ENCODE data around the gene FAM240A.
"Not testable (repeated sequence)": the region's sequence is repeated elsewhere in the genome, so short reads cannot be mapped to it uniquely, and the experiment has no call there.

The FAM240A gene

DNA sequence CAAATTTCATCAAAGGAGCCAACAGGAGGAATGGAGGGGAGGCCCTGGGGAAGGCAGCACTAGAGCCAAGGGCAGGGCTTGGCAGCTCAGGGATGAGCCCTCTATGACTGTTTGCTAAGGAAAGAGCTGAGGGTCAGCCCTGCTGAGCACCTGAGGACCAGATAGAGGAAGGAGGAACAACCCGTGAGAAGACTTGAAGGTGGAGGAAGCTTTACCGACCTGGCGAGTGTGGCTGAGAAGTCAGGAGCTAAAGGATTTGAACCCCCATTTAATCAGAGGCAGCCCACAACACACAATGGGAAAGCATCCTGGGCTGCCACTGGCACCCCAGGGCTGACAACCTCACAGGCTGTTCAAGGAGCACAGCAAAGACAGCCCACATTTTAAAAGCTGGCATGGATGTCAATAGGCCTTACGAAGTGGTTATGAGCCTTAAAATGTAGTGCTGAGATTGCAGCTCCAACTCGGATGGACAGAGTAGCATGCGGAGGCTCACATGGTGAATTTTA is 25.5 kb upstream of the FAM240A start:
- DNase-seq (ENCODE audit: low spot score) = no peak

DNA sequence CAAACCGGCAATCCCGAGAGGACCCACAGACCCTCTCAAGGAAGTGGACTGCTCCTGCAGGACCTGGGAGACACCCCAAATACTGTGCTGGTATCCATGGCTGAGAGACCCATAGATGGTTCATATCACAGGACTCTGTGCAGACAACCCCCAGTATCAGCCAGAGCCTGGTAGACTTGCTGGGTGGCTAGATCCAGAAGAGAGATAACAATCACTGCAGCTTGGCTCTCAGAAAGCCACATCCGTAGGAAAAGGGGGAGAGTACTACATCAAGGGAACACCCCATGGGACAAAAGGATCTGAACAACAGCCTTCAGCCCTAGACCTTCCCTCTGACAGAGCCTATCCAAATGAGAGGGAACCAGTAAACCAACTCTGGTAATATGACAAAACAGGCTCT is 25.1 kb upstream of the FAM240A start:
- not testable (repeated sequence) for DNase-seq (ENCODE audit: low spot score)

DNA sequence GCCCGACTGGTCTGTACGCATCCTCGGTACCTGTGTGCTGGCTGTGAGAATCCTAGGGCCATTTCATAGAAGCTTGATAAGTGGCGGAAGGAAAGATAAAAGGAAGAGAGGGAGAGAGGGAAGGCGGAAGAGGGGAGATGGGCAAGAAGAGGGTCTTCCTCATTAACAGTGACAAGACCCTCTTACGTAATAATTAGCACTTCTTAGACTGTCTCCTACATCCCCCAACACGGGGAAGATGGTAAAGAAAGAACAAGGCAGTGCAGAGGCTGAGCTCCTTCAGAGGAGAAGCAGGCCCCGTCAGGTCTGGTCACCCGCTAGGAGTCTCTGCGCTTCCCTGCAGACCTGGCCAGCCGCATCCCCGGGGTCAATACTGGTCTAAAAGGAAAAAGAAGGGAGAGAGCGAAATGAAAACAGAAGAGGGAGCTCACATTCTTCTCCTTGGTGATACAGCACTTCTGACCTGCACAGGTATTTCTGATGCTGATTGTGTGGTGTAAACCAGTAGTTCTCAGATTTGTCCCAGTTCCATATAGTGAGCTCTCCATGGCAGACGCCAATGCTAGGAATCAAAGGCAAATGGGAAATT is 19.0 kb upstream of the FAM240A start:
- DNase-seq (ENCODE audit: low spot score) = no peak

DNA sequence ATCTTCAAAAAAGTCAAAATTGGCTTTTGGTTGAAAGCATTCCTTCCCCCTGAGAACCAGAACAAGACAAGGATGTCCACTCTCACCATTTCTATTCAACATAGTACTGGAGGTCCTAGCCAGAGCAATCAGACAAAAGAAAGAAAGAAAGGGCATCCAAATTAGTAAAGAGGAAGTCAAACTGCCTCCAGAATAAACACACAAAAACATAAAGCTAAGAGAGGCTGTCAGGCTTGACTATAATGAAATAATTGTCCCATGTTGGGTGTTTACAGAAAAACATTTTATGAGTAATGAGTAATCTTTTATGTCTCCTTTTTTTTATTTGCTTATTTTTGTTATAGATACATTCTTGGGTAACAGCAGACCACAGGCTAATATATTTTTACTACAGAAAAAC is 18.3 kb upstream of the FAM240A start:
- DNase-seq (ENCODE audit: low spot score) = no peak

DNA sequence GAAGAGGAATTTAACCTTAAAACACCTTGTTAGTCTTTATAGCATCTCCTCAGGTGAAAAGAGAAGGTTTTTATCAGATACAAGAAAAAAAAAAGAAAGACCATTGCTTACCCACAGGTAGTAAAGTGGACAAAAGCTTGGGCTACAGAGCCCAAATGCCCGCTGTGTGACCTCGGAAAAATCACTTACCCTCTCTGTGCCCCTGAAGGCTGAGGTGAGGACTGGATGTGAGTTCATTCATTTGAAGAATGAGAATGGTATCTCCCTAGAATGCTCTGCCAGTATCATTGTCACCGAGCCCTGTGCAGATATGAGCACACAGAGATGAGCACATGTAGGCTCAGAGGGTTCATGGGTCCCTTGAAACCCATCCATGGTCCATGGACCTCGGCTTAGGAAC is 17.6 kb upstream of the FAM240A start:
- no peak for DNase-seq (ENCODE audit: low spot score)

DNA sequence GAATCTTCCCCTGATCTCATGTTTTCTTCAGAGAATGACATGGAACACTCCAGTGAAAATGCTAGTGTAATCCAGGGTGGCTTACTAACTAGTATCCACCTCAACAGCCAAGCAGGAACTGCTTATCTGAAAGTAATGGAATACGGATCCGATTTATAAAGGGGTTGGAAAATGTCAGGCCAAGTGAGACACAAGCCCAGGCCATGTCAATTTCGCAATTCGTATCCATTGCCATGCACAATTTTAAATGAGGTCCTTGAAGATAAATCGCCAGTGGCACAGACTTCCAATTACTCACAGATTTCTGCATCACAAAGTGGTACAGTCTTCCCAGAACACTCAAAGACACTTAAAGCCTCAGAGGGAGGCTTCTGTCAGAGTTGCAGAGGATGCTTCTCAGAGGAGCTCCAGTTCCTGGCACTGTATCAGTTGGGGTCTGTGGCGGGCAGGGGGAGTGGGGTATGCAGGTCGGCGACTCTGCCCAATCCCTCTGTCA is 16.5 kb upstream of the FAM240A start:
- DNase-seq (ENCODE audit: low spot score) = no peak

DNA sequence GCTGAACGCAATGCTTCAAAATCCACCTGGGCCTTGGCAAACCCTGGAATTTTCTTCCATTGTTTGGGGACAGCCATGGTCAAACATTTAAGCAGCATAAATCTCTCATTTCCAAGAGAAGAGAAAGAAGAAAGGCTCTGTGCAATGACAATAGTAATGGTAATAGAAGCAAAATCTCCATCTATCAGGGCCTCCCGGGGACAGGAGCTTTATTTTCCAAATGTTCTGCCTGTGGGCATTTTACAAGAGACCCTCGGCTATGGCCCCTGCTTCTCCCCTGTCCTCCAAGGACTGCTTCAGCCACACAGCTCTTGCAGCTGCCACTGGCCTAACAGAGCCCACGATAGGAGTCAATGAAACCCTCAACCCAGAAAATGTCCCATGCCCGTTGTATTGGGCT is 12.7 kb upstream of the FAM240A start:
- no peak for DNase-seq (ENCODE audit: low spot score)

DNA sequence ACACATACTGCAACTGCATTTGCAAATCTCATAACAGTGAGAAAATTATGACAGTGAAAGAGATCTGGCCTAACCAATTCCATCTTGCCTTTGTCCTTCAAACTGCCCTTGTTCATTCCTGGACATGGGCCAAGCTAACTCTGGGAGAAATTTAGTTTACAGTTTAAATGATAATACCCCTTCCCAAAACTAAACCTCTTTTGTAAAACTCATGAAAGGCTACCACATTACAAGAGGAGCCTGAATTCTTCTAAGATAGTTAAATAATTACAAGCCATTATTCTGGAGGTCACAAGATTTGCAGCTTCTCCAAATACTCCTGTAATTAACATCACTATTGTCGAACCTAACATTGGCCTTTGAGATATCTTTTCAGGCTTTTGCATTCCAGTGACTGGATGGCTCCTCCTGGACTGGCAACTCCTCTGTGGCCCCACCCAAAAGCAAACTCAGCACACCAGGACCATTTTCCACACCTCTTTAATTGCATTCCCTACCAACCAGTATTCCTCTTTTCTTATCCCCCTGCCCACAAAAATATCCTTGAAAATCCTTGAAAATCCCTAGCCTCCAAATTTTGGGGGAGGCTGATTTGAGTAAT is 8.8 kb upstream of the FAM240A start:
- no peak for DNase-seq (ENCODE audit: low spot score)

DNA sequence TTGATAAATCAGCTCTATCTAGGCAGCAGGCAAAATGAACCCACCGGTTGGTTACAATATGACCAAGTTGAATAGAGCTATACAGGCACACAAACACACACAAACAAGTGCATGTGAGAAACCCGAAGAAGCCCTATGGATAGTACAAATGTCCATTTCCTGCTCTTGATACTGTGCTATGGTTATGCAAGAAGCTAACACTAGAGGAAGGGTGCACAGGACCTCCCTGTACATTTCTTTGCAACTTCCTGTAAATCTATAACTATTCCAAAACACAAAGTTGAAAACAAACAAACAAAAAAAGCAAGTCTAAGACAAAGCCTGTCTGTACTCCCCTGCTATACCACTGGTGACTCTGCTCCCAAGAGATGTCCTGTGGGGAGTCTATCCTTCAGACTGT is 8.2 kb upstream of the FAM240A start:
- DNase-seq (ENCODE audit: low spot score) = no peak

DNA sequence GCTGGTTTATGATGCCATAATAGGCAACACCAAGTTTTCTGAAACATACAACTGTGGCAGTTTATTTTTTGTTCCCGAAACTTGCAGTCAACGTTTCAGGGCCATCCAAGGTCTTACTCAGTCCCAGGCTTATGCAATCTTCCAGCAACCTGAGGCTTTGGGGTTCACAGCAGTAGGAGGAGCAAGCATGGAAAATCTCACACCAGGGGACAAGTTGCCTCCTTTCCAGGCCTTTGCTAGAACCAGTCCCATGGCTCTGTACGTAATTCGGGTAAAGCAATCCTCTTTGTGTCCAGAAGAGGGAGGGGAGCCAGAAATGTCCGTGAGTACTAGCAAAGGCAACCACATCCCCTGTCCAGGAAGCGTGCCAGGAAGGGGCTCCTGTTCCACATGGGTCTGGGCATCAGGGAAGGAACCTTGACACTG is 4.7 kb upstream of the FAM240A start:
- no peak for DNase-seq (ENCODE audit: low spot score)

DNA sequence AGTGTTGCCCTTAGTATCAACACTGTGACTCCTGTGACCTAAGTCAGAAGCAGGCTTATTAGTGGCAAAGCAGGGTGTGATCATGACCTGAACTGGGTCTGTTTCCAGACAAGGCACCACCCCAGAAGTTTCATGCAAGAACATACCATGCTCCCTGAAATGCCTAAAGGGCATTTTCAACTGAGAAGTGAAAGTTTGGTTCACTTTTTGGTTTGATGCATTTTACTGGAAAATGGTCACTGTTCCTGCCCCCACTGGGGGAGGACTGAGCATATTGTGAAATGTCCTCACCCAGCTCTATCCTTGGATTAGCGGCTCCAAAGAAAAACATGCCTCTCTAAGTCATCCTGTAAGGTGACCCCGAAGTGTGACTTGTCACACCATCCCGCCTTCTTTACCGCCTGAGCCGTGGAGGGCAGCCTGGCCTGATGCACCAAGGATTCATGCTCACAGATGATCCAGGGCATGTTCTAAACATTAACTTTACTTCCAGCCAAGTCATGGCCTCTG is 3.1 kb upstream of the FAM240A start:
- no peak for DNase-seq (ENCODE audit: low spot score)

DNA sequence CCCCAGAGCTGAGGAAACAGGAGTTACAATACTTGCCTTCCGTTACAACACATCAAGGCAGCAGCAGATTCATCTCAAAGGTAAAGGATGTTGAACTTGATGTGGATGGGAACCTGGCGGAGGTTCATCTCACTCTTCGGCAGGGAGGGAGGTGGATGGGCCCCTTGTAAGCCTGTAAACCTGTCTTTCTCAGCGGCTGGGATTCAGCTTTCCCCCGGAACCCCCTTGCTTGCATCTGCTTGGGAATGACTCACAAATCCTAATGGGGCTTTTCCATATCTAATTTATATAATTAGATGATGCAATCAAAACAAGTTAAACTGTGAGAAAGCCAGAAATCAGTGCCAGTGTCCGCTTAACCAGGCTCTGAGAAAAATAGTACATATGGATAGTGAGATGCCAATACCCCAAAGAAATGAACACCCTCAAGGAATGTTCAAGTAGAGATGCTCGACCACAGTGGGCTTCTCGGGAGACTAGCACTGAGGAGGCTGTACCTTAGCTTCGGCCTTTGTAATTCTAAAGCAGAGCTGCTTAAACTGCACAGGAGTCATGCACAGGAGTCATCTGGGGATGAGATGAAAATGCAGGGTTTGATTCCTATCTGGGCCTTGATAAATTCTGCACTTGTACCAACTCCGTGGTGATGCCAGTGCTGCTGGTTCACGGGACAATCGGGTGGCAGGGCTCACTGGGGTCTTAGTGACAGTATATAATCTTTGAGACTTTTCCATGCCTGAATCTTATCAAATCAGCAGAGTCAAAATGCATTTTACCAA is 2.2 kb upstream of the FAM240A start:
- DNase-seq (ENCODE audit: low spot score) = no peak

DNA sequence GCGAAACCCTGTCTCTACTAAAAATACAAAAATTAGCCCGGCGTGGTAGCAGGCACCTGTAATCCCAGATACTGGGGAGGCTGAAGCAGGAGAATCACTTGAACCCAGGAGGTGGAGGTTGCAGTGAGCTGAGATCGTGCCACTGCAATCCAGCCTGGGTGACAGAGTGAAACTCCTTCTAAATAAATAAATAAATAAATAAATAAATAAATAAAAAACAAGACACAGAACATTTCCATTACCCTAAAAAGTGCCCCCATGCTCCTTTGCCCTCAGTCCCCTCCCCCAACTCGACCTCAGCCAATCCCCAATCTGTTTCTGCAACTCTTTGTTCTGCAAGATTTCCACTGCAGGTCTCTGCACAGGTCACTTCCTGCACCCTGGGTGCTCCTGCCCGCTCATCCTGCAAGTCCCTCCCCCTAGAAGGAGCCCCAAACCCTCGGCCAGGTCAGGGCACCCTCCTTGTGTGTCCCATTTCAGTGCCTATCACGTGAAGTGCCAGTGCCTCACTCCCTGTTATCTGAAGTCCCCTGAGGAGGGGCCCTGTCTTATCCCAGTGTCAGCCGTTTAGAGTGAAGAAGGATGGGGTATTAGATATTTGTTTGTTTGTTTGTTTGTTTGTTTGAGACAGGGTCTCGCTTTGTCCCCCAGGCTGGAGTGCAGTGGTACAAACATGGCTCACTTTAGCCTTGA is 1.1 kb downstream of the FAM240A start:
- no peak for DNase-seq (ENCODE audit: low spot score)

DNA sequence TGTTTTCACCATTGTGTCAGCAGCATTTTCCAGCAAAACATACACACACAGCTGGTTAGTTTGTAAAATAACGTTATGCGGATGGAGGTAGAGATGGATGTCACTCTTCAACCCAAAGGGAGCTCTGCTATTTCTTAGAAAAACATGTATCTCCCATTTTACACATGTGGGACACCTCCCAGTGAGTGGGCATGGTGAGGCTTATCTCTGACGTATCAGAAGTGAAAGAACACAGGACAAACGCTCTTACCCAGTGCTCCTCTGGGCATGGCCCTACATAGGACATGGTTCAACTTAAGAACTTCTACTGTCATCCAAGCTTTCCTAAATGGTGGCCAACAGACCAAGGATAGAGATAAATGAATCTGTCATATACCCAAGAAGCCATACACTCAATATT is 2.1 kb downstream of the FAM240A start:
- DNase-seq (ENCODE audit: low spot score) = no peak

DNA sequence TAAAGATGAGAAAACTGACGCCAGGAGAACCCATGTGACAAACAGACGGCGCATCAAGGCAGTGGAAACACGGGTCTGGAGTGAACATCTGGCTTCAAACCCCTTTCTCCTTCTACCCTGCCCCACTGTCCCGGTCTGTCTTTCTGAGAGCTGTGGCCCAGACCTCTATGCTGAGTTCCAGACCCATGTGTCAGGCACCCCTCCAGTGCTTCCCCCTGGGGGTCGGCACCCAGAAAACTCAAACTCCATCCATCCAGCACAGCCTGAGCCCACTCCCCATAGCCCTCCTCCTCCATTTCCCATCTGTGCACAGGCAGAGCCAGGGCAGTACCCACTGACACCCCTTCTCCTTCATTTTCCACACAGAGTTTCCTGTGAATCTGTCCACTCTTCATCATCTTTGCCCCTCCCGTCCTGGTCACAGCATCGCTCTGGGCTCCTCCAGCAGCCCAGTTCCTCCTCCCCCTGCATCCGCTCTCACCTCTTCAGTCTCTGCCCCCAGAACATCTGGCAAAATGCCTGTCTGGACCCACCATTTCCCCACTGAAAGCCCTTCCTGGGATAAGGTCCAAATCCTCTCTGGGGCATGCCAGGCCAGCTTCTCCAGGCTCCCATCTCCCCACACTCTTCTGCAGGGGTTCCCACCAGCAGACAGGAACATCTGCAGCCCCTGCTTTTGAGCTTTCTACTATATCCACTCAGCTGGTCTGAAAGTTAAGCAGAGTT is 2.9 kb downstream of the FAM240A start:
- DNase-seq (ENCODE audit: low spot score) = no peak

DNA sequence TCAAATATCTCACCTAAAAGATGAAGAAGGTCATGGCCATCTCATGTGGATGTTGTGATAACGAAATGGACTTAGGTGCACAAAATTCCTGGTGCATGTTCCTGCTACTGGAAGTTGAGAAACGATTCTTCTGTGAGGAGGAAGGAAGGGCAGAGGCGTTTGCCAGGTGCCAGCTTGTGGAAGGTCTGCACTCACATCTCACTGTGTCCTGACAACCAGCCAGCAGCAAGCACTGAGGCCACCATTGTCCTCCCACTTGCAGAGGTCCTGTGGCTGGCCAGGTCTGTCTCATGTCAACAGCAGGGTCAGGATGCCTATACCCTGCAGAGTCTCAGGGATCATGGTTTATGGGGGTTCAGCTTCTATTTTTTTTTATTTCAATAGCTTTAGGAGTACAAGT is 3.7 kb downstream of the FAM240A start:
- no peak for DNase-seq (ENCODE audit: low spot score)

DNA sequence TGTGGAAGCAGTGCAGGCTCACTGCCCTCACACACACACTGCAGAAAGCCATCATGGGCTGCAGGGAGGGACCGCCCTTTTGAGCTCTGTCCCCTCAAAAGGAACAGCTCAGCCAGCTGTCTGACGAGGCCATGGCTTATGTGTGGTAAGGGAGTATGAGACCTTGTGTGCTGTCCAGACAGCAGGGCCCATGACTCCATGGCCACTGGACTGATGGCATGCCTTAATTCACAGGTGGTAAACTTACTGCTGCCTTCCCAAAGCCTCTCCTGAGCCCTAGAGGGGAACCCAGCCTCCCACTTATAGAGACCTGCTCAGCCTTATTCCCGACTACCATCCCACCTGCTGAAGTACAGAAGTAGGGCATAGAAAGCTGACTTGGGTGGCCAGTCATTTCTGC is 5.6 kb downstream of the FAM240A start:
- DNase-seq (ENCODE audit: low spot score) = no peak

DNA sequence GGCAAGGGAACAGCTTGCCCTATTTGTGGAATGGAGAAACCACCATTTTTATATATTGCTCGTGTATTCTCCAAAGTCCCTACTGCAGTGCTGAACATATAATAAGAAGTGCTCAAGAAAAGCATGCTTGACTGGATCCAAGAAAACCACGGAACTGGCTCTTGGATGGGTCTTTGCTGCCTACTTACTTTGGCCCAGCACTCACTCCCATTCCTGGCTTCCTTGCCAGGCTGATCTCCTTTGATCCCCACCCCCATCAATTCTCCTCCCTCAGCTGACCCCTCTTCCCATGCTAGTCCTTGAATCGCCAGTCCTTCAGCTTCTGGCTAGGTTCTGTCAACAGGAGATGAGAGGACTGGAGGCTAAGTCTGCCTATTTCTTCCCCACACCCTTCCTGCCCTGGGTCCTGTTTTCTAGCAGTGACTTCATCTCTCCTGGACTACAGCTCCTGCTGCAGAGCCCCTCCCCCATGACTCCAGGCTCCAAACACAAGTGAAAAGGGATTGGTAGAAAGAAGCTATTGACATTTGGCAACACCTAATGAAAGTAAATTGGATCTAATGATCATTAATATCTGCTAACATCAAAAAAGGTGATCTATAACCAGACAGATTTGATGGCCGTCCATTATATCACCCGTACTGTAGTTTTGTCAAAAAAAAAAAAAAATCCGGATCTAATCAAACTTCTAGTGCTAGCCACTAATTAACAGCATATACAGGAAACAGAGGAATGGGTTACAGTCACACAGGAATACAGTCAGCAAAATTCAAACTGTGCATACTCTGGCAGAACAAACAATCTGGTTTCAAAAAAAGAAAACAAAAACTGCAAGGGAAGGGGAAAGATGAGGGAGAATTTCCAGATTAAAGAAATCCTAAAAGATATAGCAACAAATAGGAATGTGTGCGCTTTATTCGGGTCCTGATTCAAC is 7.8 kb downstream of the FAM240A start:
- no peak for DNase-seq (ENCODE audit: low spot score)

DNA sequence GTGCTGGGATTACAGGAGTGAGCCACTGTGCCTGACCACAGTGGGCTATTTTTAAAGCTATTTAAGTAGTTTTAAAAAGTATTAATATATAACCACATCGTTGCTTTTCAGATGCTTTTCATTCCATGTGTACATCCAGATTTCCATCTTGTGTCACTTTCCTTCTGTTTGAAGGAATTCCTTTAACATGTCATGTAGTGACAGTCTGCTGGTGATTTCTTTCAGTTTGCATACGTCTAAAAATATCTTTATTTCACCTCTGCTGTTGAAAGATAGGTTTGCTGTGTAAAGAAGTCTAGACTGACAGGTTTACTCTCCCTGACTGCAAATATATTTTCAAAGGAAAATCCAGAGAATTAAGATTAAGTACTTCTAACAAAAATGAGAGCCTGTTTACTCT is 12.2 kb downstream of the FAM240A start:
- DNase-seq (ENCODE audit: low spot score) = no peak

DNA sequence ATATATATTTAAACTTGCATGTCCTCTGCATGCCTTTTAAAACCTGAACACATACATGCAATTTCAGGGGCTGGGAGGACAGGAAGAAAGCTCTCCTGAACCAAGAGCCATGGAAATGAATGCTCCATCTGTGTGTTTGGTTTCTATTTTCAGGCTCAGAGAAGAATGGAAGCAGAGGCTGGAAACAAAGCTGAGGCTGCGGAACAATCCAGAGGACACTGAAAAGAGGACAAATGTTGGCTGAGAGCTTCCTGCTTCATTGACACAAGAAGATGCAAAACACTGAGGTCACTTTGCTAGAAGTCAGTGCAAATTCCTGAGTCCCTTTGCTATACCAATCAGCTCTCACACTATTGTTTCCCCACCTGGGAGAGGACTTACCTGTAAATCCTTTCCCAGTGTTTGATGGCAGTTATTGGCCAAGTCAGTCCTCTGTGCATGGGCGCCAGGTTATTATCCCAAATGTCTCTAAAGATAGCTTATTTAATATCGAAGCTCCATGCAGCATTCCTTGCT is 12.7 kb downstream of the FAM240A start:
- DNase-seq (ENCODE audit: low spot score) = no peak
